ENCODE data around the gene EDN2.

GRCh38 chr1:41529621-41530395, 45.3 kb upstream of the EDN2 start:
- TF ChIP-seq CTCF (IDR thresholded peaks at IDR 0.05) (no peak), POLR2A (IDR thresholded peaks at IDR 0.05) (no peak)
